ENCODE measurements around the gene FKBP1B.
"Not testable (repeated sequence)": the region's sequence is repeated elsewhere in the genome, so short reads cannot be mapped to it uniquely, and the experiment has no call there.

FKBP1B gene

GRCh38 chr2:24049485-24050021, at the start of gene FKBP1B:
TSS of gene FKBP1B (plus strand) at chr2:24049741. CDS start at chr2:24049850, 109 bp downstream.
- peak; percentile 45 for DNase-seq

GRCh38 chr2:24007693-24008092, 41.8 kb upstream of the FKBP1B start:
- DNase-seq, result no peak

DNA sequence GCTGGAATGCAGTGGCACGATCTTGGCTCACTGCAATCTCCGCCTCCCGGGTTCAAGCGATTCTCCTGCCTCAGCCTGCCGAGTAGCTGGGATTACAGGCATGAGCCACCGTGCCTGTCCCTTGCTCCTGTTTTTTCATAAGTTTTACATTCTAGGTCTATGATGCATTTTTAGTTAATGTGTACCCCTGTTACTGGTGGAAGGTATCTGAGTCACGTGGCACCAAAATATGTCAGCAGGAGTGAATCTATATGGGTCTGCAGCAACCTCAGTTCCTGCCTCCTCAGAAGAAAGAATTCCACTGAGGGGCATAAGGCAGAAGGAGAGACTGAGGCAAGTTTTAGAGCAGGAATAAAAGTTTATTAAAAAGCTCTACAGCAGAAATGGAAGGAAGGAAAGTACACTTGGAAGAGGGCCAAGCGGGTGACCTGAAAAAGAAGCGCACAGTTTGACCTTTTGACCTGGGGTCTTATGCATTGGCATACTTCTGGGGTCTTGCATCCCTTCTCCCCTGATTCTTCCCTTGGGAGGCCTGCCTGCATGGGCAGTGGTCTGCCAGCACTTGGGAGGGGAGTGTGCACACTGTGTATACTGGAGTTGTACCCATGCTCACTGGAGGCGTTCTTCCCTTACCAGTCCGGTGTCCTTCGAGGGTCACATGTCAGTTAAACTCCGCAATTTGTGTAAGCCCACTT, 40.7 kb upstream of the FKBP1B start:
- no peak for DNase-seq

GRCh38 chr2:24009367-24009679, 40.2 kb upstream of the FKBP1B start:
- no peak for DNase-seq

DNA sequence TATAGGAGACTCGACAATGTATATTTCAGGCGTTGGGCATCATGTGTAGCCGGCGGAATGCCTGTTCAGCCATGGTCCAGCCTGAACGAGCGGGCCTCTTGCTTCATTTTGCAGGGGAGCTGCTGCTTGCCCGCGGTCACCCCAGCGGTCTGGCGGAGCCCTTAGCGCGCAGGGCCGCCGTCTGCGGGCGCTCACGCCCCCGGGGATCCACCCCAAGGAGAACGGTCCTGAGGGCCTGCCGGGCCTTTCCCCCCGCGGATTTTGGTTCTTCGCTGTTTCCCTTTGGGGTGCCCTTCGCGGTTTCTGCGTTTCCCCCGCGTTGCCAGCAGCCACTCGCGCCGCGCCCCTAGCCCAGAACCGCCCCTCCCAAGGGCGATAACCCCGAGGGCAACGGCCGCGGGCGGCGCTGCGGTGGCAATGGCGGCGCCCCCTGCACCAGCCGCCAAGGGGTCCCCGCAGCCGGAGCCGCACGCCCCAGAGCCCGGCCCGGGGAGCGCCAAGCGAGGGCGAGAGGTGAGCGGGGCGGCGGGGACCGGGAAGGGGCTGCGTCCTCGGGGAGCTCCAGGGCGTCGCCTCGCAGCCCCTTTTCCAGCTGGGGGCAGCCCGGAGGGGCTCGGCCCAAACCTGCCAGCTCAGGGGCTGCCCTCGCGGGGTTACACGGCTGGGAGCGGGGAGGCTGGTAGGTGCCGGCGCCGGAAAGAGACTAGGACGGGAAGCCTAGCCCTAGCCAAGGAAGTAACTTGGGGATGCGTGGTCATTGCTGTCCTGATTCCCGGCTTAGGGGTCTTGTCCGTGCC, 39.7 kb upstream of the FKBP1B start, which contains the start of gene MFSD2B:
Gene MFSD2B, plus strand, starts transcription at position 406 of the 797 bp plus-strand sequence. Its CDS starts 12 bp downstream, at position 418.
- no peak for DNase-seq

DNA sequence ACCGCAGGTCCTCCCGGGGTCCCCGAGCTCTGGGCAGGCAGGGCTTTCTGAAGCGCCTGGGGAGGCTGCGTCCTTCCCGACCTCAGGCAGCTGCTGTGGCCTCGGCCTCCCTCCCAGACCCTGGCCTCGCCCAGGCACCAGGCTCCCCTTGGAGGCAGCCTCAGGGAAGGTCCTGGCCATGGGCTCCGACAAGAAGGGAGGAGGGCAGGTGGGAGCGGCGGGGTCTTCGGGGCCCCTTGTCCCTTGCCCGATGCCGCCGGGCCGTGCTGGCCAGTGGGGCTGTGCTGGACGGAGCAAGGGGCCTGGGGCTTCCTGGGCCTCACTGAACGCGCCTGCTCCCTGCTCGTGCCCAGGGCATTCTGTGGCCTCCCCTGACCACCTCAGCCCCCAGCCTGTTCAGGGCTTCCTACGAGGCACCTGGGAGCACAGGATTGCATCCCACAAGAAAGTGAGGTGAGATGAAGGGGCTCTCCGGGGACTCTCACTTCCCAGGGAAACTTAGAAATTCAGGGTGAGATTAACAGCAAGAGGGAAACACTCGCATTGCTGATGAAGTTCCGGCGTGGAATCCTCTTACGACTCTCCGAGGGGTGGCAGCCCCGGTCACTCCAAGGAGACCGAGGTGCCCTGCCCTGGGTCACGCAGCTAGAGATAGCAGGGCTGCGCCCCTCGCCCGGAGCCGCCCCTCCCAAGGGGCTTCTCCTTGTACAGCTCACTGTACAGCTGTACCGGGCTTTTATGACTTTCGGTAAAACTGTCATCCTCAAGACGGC, 38.9 kb upstream of the FKBP1B start:
- no peak for DNase-seq

GRCh38 chr2:24011250-24012104, 38.1 kb upstream of the FKBP1B start:
- no peak for DNase-seq

- no peak for DNase-seq
Observed at GRCh38 chr2:24012521-24013188, 36.9 kb upstream of the FKBP1B start.

GRCh38 chr2:24014902-24015301, 34.6 kb upstream of the FKBP1B start:
- not testable (repeated sequence) for DNase-seq

- no peak for DNase-seq
Observed at GRCh38 chr2:24015562-24016375, 33.8 kb upstream of the FKBP1B start.

- no peak for DNase-seq
Observed at GRCh38 chr2:24016376-24016761, 33.2 kb upstream of the FKBP1B start.

GRCh38 chr2:24016853-24017703, 32.5 kb upstream of the FKBP1B start:
- DNase-seq, result no peak

DNA sequence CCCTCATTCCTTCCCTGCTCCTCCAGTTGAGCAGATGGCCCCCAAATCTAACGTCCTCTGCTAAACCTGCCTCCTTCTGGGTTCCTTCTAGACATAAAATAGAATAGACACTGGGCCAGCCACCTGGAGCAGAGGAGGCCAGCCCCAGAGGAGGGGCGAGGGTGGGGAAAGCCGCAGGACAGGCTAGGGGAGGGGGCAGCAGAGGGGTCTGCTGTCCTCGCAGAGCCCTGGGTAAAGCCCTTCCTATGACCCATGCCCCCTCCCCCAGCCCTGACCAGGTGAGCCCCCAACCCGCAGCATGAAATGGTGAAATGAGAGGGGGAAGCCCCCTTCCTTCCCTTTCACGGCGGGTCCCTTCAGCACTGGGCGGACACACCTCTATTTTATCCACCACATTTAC, 31.8 kb upstream of the FKBP1B start:
- no peak for DNase-seq

GRCh38 chr2:24018241-24018640, 31.3 kb upstream of the FKBP1B start:
- DNase-seq, result no peak

- DNase-seq, result no peak
Observed at GRCh38 chr2:24019729-24020128, 29.8 kb upstream of the FKBP1B start.

- no peak for DNase-seq
Observed at GRCh38 chr2:24020244-24020643, 29.3 kb upstream of the FKBP1B start.

DNA sequence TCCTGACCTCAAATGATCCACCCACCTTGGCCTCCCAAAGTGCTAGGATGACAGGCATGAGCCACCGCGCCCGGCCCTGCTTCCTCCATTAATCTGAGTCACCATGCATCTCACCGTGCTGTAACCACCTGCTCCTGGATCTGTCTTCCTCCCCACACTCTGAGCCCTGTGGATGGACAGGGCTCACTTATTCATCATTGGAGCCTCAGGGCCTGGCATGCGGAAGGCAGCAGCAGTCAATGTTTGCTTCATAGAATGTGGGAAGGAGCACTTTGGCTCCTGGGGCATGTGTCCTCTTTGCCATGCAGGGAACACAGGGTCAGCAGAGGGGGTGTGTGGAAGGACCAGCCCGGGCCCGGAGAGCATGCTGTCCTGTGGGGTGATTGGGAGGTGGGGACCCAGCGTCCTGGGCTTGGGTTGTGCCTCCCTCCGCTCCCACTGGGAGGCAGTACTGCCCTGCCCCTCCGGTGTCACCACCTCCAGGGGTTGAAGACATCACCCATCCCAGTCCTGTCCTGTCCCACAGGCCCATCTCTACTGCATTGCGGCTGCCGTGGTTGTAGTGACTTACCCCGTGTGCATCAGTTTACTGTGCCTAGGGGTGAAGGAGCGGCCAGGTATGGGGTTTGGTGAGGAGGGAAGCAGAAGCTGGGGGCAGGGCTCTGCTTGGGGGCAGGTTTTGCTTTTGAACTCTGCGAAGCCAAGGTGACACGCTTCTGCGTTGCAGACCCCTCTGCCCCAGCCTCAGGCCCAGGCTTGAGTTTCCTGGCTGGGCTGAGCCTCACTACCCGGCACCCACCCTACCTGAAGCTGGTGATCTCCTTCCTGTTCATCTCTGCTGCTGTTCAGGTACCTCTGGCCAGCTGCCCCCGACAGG, 28.2 kb upstream of the FKBP1B start:
- DNase-seq, result no peak

GRCh38 chr2:24022324-24022974, 27.1 kb upstream of the FKBP1B start:
- DNase-seq, result no peak
